Stimulated activated naive CD4-positive, alpha-beta T cell treated with Interleukin-2 at 50 U/mL for 16 hours (primary cell): ENCODE data around the gene CDKAL1.

ENCODE experiments used
- DNase-seq: peaks from one replicate; lab custom pipeline; 2025; lab: John Stamatoyannopoulos, UW

The CDKAL1 gene

GRCh38 chr6:20680697-20681165 is 146.5 kb downstream of the CDKAL1 start:
- DNase-seq: no peak

GRCh38 chr6:20681243-20681684 is 147.0 kb downstream of the CDKAL1 start:
- no peak for DNase-seq

- DNase-seq: no peak
Measured at GRCh38 chr6:20684474-20684873, 150.2 kb downstream of the CDKAL1 start.

GRCh38 chr6:20686142-20686541 is 151.9 kb downstream of the CDKAL1 start:
- DNase-seq: no peak

GRCh38 chr6:20687494-20687893 is 153.2 kb downstream of the CDKAL1 start:
- no peak for DNase-seq

GRCh38 chr6:20688710-20689500 is 154.6 kb downstream of the CDKAL1 start:
- DNase-seq: no peak

GRCh38 chr6:20691185-20691584 is 156.9 kb downstream of the CDKAL1 start:
- DNase-seq: no peak

GRCh38 chr6:20692023-20692422 is 157.8 kb downstream of the CDKAL1 start:
- no peak for DNase-seq

- DNase-seq: no peak
Measured at GRCh38 chr6:20693466-20694063, 159.3 kb downstream of the CDKAL1 start.

- no peak for DNase-seq
Measured at GRCh38 chr6:20696676-20697075, 162.4 kb downstream of the CDKAL1 start.

- DNase-seq: no peak
Measured at GRCh38 chr6:20698675-20699074, 164.4 kb downstream of the CDKAL1 start.

- no peak for DNase-seq
Measured at GRCh38 chr6:20699402-20699801, 165.1 kb downstream of the CDKAL1 start.

- DNase-seq: no peak
Measured at GRCh38 chr6:20700375-20700774, 166.1 kb downstream of the CDKAL1 start.

GRCh38 chr6:20702366-20702765 is 168.1 kb downstream of the CDKAL1 start:
- DNase-seq: no peak

GRCh38 chr6:20703049-20703448 is 168.8 kb downstream of the CDKAL1 start:
- no peak for DNase-seq

- no peak for DNase-seq
Measured at GRCh38 chr6:20704325-20705025, 170.2 kb downstream of the CDKAL1 start.

GRCh38 chr6:20705741-20706140 is 171.5 kb downstream of the CDKAL1 start:
- DNase-seq: no peak

- no peak for DNase-seq
Measured at GRCh38 chr6:20706238-20706938, 172.1 kb downstream of the CDKAL1 start.

- DNase-seq: no peak
Measured at GRCh38 chr6:20706939-20707485, 172.8 kb downstream of the CDKAL1 start.

GRCh38 chr6:20707870-20708269 is 173.6 kb downstream of the CDKAL1 start:
- DNase-seq: no peak

GRCh38 chr6:20708367-20709124 is 174.3 kb downstream of the CDKAL1 start:
- no peak for DNase-seq
